Stimulated activated CD8-positive, alpha-beta memory T cell treated with anti-CD3 and anti-CD28 coated beads, Interleukin-2, amount 100 ng/mL, for 1 hour (primary cell): ENCODE results near the gene E2F4.

ENCODE experiments used
- DNase-seq, 2 donors: peaks; one replicate each; pipeline ENCODE4 v3.0.0-alpha.2; 2020; ENCODE audit warnings: low read depth in 2 of 2

E2F4 gene

GRCh38 chr16:67208154-67208896 is 16.4 kb downstream of the E2F4 start:
- DNase-seq = no peak

DNA sequence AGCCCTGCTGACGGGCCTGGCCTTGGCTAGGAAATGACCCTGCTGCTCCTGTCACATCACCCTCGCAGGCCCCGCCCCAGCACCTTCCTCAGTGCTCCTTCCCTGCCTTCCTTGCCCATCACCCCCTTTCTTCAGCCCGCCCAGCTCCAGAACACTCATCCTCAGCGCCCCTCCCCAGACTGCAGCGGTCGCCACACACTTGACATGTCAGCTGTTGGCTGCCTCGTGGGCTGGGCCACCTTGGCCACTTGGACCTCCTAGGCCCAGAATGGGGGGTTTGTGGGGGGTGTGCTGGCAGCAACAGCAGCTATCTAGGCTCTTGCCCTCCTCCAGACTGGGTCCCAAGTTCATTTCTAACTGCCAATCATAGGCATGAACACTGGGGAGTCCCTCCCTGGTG is 17.6 kb downstream of the E2F4 start:
- DNase-seq = no peak

DNA sequence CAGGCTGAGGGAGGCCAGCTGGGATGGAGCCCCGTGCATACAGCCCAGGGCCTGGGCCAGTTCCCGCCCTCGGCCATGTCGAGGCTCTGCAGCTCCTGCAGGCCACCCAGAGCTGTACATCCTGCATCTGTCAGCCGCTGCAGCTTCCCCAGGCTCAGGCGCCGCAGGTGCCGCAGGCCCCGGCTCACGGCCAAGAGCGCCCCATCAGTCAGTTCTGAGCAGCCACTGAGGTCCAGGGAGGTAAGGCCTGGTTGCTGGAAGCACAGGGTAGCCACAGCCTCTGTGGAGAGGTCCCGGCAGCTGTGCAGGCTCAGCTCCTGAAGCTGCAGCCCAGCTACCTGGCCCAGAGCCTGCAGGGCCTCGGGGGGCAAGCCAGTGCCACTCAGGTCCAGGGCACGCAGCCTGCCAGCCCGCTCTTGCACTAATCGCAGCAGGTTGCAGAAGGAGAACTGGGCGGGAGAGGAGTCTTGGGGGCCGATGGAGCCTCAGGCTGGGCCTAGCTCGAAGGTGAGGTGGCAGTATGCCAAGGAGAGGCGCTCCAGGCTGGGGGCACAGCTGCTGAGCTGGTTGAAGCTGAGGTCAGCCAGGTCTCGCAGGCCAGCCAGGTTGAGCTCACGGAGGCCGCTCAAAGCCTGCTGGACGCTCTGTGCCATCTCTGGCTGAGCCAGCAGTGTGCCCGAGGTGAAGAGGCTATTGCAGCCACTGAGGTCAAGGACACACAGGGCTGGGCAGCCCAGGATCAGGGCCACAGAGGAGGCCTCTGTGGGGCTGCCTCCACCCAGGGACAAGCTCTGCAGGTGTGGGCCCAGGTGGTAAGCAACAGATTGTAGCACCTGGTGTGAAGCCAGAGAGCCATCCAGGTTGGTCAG is 18.3 kb downstream of the E2F4 start:
- DNase-seq = no peak

DNA sequence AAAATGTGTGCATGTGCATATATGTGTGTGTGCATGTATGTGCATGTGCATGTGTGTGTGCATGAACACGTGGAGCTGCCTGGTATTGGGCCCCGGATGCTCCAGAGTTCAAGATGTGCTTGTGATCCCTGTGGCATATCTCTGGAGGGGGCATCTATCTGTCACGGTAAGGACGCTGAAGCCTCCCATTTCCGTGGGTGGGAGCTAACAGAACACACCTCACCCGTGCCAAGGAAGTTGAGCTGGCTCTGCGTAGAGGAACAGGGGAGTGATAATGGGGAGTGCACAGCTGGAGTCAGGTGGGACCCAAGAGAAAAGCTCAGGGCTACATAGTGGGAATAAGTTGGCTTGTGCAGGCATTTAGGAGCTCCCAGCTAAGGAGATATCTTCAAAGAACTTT is 19.7 kb downstream of the E2F4 start:
- no peak for DNase-seq

GRCh38 chr16:67212766-67213165 is 20.8 kb downstream of the E2F4 start:
- no peak for DNase-seq

DNA sequence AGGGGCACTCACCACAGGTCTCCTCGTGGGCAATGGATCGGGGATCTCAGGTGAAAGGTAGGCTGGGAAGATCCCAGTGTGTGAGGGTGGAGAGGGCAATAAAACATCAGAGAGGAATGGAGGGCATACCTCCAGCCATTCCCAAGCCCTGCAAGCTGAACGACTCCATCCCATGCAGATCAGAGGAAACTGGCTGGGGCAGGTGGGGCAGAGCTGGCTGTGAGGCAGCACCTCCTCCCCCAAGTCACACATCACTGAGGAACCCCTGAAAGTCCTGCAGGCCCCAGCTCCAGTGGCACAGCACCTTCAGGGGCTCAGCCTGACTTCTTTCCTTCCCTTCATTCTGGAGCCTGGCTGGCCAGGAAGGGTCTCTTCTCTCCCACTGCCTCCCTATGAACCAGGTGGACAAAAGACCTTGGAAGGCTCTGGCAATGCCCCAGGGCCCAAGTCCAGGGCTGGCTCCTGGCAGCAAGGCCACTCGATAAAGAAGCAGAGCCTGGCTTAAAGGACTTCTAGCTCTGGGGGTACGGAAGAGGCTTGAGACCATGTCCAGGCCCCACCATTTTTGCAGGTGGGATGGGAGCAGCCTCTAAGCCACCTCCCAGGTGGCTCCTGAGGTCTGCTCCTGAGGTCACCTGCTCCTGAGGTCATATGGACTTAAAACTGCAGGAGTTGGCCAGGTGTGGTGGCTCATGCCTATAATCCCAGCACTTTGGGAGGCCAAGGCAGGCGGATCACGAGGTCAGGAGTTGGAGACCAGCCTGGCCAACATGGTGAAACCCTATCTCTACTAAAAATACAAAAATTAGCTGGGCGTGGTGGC is 21.5 kb downstream of the E2F4 start:
- DNase-seq = no peak

GRCh38 chr16:67215706-67216105 is 23.8 kb downstream of the E2F4 start:
- no peak for DNase-seq

DNA sequence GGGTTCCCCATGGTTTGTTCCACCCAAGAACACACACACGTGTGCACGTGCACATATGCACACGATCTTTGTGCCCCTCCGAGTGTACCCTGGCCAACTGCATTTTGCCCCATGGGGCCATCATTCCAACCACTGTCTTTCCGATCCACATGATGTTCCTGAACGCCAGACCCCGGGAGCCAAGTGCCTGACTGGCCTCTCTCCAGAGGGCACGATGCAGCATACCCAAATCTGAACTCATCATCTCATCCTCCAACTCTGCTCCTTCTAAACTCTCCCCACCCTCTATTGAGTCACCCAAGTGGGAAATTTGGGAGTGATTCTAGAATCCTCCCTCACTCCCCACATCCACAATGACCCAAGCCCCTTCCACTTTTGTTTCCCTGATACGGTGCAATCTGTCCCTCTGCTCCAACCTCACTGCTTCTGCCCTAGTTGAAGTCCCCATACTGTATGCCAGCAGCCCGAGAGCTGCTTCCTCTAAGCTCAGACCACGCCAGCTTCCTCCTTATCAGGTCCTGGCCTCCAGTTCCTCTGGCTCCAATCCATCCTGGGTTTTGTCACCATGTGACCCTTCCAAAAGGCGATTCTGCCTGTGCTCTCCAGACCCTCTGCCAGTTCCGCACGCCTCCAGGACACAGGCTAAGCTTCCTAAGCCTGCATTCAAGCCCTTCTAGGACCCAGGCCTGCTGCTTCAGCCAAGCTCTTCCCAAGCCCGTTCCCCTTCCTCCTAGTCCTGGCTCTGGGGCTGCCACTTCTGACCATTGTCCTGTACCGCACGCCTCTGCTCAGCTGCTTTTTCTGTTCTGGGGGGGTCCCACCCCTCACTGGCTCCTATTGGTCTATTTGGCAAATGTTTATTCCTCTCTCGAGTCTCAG is 24.9 kb downstream of the E2F4 start:
- no peak for DNase-seq

GRCh38 chr16:67223992-67224391 is 32.0 kb downstream of the E2F4 start:
- no peak for DNase-seq

DNA sequence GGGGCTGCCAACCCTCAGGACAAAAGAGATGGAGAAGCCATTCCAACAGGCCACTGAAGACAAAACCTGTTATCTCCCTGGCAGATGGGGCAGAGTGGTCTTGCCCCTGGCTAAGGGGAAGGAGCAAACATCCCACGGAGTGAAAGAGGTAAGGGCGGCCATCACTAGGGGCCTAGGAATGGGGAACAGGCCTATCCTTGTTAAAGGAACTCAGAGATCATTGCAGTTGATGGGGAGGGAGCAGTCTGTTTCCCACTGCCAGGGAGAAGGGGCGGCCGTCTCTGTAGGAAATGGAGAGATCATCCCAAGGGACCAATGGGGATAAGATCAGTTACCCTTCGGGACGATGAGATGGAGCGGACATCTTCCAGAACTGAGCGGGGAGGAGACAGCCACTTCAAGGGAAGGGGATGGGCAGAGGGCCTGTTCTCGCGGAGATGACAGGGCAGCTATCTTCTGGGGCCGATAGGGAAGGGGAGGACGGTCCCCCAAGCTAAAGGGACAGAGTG is 34.4 kb downstream of the E2F4 start:
- DNase-seq = no peak

DNA sequence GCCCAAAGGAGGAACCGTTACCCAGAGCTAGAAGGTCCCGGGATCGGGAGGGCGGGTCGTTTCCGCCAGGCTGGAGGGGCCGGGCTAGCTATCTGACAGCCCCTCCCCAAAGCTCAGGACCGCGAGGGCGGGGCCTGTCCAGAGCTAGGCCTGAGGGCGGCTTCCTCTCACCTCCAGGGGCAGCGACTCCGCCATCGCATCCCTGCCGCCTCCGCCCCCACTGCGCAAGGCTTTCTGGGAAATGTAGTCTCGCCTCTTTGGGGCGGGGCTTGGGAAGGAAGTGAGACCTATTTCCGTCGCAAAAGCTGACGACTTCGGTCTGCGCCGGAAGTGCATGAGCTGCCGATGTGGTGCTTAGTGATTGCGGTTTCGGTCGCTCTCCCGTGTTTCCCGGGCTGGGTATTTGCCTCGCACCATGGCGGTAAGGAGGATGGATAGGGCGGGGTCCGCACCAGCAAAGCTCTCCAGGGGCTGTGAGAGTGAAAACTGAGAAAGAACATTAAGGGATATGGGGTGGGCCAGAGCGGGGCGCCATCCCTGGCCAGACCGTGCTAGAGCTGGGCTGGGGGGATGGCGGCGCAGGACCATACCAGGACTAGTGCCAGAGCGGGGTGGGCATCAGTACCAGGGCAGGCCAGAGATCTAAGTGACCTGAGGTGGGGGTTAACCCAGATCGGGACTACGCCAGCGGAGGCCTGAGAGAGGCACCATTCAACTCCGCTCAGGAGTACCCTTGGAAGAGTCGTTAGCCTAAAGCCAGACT is 35.0 kb downstream of the E2F4 start, which contains the start of gene TMEM208:
Gene TMEM208, plus strand, starts transcription at position 327 of the 763 bp plus-strand sequence. Its CDS starts 89 bp downstream, at position 416.
- peak; percentile 95 to 97 for DNase-seq

- DNase-seq = no peak
Observed at GRCh38 chr16:67227567-67227921, 35.6 kb downstream of the E2F4 start.

GRCh38 chr16:67228034-67228785 is 36.3 kb downstream of the E2F4 start:
- DNase-seq = no peak

DNA sequence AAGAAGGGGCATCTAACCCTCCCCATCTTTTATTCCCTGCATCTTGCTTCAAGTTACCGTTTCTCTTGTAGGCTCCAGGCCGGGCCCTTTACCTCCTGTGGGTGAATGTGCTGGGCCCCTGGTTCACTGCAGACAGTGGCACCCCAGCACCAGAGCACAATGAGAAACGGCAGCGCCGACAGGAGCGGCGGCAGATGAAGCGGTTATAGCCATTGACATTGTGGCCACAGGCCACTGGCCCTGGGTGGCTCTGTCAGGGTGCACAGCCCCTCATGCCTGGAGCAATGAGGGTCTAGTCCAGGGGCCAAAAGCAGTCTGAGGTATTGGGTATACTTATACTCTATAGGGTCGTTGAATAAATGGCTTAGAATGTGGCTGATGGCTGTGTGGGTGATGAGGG is 37.0 kb downstream of the E2F4 start:
- no peak for DNase-seq

- DNase-seq = no peak
Observed at GRCh38 chr16:67229906-67230808, 38.2 kb downstream of the E2F4 start.

DNA sequence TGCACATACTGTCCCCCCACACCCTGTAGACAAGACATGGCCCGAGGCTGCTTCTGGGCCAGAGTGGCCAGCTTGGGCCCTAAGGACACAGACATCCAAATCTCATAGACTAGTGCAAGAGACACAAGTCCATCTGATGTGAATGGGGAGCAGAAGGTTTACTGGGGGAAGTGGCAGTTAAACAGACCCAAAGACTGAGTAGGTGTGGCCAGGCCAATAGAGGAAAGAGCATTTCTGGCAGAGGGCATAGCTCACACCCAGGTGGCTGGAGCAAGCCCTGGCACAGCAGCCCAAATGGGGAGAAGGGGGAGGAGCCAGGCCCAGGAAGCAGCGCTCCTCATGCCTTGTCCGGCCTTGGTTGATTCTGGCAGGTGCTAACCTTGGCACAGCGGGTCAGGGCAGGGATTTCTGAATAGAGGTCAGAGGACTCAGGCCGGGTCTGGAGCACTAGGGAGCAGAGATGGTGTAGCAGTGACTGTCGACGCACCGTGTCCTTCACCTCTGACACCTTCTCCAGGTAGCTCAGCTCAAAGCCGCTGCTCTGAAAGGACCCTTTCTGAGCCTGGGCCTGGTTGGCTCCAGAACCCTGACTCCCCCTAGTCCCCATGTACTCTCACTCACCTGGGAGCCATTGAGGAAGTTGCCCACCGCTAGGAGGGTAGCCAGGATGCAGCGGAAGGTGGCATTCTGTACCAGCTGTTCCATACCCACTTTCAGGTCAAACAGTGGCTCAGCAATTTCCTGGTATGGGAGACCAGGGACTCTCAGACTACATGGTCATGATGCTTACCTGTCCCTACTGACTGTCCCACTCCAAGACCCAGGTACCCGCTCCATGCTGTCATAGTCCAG is 39.1 kb downstream of the E2F4 start:
- DNase-seq = no peak

GRCh38 chr16:67233596-67233995 is 41.6 kb downstream of the E2F4 start:
- DNase-seq = no peak
